ENCODE measurements around the gene ATP2B2. TPM values are rescaled to one million over a fixed set of nuclear protein-coding genes. Genes with fewer than 3 reads are reported as not detected.

The ATP2B2 gene
- total RNA-seq, 1 donor from 2014 or later, result not detected

DNA sequence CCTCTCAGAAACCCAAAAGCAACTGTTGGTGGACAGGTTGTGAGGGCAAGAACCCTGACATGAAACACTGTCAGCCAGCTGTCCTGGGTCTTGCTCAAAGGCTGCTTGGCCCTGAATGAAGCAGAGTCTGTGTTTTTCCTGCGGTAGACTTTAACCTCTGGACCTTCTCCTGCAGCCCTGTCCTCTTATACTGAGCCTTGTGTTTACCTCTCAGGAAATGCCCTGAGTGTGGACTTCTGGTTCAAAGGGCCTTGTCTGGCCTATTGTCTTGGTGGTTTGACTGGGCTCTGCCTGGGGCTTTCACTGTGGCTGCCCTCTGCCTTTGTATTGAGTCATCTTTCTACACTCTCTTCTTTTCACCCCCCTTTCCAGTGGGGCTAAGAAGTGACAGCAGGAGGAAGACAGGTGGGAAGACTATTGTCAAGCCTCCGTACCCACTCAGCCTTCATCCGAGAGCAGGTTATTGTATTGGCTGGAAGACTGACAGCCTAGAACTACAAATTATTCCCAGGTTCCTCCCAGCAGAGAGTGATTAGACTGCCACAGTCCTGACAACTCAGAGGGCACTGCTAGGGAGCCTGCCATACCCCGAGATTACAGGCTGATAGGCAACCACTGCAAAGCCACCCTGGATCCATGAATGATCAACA is 187.9 kb downstream of the ATP2B2 start:
- H3K4me1 ChIP-seq, result peaks cover 49% of the 10 kb centered on the region
- no peak overlapping the region for H3K4me3 ChIP-seq
- H3K36me3 ChIP-seq, result peaks cover 65% of the 10 kb centered on the region
- no peaks in the 10 kb centered on the region for H3K9me3 ChIP-seq (replicated peaks)
- intact Hi-C loops (cut with micrococcal nuclease), result no loop called here
- H3K27ac ChIP-seq (replicated peaks), result no peak overlapping the region
- no peak for TF ChIP-seq CTCF (IDR thresholded peaks at IDR 0.05; ENCODE audit: borderline replicate concordance)
- no peak for DNase-seq
- H3K27me3 ChIP-seq (ENCODE audit: low read depth), result no peaks in the 10 kb centered on the region

GRCh38 chr3:10315771-10316344 is 189.5 kb downstream of the ATP2B2 start:
- Histone ChIP-seq H3K9me3 (replicated peaks) (no peaks in the 10 kb centered on the region), H3K4me3 (no peak overlapping the region), H3K36me3 (peaks cover 81% of the 10 kb centered on the region), H3K27ac (replicated peaks) (no peak overlapping the region), H3K4me1 (peaks cover 48% of the 10 kb centered on the region), H3K27me3 (ENCODE audit: low read depth) (no peaks in the 10 kb centered on the region)
- intact Hi-C loops (cut with micrococcal nuclease), result no loop called here
- no peak for TF ChIP-seq CTCF (IDR thresholded peaks at IDR 0.05; ENCODE audit: borderline replicate concordance)
- no peak for DNase-seq

DNA sequence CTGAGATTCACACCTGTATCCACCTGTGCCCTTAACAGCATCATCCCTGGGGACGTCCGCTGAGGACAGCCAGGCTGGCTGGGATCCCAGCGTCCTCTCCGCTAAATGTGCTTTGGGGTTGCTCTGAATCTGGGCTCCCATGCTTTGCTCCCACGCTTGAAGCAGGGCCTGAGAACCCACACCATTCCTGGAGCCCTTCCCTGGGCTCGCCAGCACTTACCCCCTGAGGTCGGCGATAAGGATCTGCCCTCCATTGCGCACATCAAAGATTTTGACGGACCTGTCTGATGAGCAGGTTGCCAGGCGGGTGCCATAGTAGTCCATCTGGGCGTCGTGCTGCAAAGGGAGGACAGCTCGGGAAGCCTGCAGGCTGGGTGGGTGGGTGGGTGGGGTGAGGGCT is 190.3 kb downstream of the ATP2B2 start:
- Histone ChIP-seq H3K27ac (replicated peaks) (no peak overlapping the region), H3K27me3 (ENCODE audit: low read depth) (no peaks in the 10 kb centered on the region), H3K4me1 (peaks cover 44% of the 10 kb centered on the region), H3K36me3 (peaks cover 89% of the 10 kb centered on the region), H3K9me3 (replicated peaks) (no peaks in the 10 kb centered on the region), H3K4me3 (no peak overlapping the region)
- intact Hi-C loops (cut with micrococcal nuclease), result no loop called here
- DNase-seq, result no peak
- no peak for TF ChIP-seq CTCF (IDR thresholded peaks at IDR 0.05; ENCODE audit: borderline replicate concordance)

GRCh38 chr3:10312861-10313260 is 192.5 kb downstream of the ATP2B2 start:
- Histone ChIP-seq H3K9me3 (replicated peaks) (no peaks in the 10 kb centered on the region), H3K27ac (replicated peaks) (no peak overlapping the region), H3K27me3 (ENCODE audit: low read depth) (no peaks in the 10 kb centered on the region), H3K36me3 (peaks cover 94% of the 10 kb centered on the region), H3K4me1 (peaks cover 36% of the 10 kb centered on the region), H3K4me3 (no peak overlapping the region)
- intact Hi-C loops (cut with micrococcal nuclease), result no loop called here
- no peak for TF ChIP-seq CTCF (IDR thresholded peaks at IDR 0.05; ENCODE audit: borderline replicate concordance)
- no peak for DNase-seq

DNA sequence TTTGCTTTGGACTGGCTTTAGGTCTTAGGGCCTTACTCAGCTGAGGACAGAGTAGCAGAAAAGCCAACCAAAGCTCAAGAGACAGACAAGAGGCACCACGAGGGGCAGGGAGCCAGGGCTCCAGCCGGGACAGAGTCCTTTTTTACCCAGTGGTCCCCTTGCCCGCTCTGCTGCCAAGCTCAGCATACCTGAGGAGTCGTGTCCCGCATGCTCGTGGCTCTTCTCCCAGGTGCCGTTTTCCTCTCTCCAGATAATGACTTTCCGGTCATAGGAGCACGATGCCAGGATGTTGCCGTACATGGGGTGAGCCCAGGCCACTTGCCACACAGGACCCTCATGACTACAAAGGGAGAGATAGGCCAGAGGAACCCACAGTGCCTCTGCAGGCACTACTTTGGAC is 193.0 kb downstream of the ATP2B2 start:
- TF ChIP-seq CTCF (IDR thresholded peaks at IDR 0.05; ENCODE audit: borderline replicate concordance), result no peak

More for the DNA sequence above, 193.0 kb downstream of the ATP2B2 start:
- no peak overlapping the region for H3K4me3 ChIP-seq
- DNase-seq, result no peak
- peaks cover 36% of the 10 kb centered on the region for H3K4me1 ChIP-seq
- intact Hi-C loops (cut with micrococcal nuclease), result no loop called here
- no peaks in the 10 kb centered on the region for H3K27me3 ChIP-seq (ENCODE audit: low read depth)
- peaks cover 94% of the 10 kb centered on the region for H3K36me3 ChIP-seq
- no peak overlapping the region for H3K27ac ChIP-seq (replicated peaks)
- H3K9me3 ChIP-seq (replicated peaks), result no peaks in the 10 kb centered on the region
